Nephron progenitor cell (in vitro differentiated cells): Measurements from ENCODE around the gene BMPR1A.

Experiments
- DNase-seq: peaks from one replicate; pipeline ENCODE4 v3.0.0; 2021
- H3K27ac Mint-ChIP-seq: 2 replicates; pipeline ENCODE4 v1.8.0; 2021; ENCODE audit warnings: mild to moderate bottlenecking, moderate library complexity, mixed read lengths
- H3K27me3 Mint-ChIP-seq: 2 replicates; pipeline ENCODE4 v1.8.0; 2021; ENCODE audit warnings: mild to moderate bottlenecking, low read depth, mixed read lengths; ENCODE audit not compliant: poor library complexity
- H3K36me3 Mint-ChIP-seq: 2 replicates; pipeline ENCODE4 v1.8.0; 2021; ENCODE audit warnings: low read depth, mixed read lengths
- H3K4me1 Mint-ChIP-seq: 2 replicates; pipeline ENCODE4 v1.8.0; 2021; ENCODE audit warnings: mixed read lengths
- H3K4me3 Mint-ChIP-seq: 2 replicates; pipeline ENCODE4 v1.8.0; 2021; ENCODE audit warnings: mild to moderate bottlenecking, moderate library complexity, mixed read lengths
- H3K9me3 Mint-ChIP-seq: 2 replicates; pipeline ENCODE4 v1.8.0; 2021; ENCODE audit warnings: mild to moderate bottlenecking, moderate library complexity, mixed read lengths
- CTCF ChIP-seq: fragments of 200-600 bp; sonication (generic); IDR thresholded peaks from 2 replicates; pipeline ENCODE4 v1.5.0; 2021; ENCODE audit warnings: antibody characterized with exemption

Gene BMPR1A

GRCh38 chr10:86756511-86757112, at the start of gene BMPR1A:
Gene BMPR1A, plus strand, starts transcription at chr10:86756619. Its CDS starts 119,400 bp downstream, at chr10:86876019.
- peak; percentile 98 for DNase-seq
- Mint-ChIP-seq H3K4me1 (peaks cover 56% of the 10 kb centered on the region), H3K4me3 (peak within 1 kb of the TSS; percentile 91), H3K9me3 (peaks cover 3% of the 10 kb centered on the region), H3K27ac (peak within 1 kb of the TSS; percentile 94), H3K27me3 (no peaks in the 10 kb centered on the region), H3K36me3 (peaks cover 21% of the 10 kb centered on the region)
- no peak for TF ChIP-seq CTCF

GRCh38 chr10:86706977-86707376, 49.4 kb upstream of the BMPR1A start:
- Mint-ChIP-seq H3K36me3 (no peaks in the 10 kb centered on the region), H3K4me1 (peaks cover 33% of the 10 kb centered on the region), H3K27ac (no peak overlapping the region), H3K9me3 (no peaks in the 10 kb centered on the region), H3K4me3 (no peak overlapping the region), H3K27me3 (peaks cover 9% of the 10 kb centered on the region)
- no peak for TF ChIP-seq CTCF
- no peak for DNase-seq

GRCh38 chr10:86707505-86707904, 48.9 kb upstream of the BMPR1A start:
- H3K9me3 Mint-ChIP-seq, result no peaks in the 10 kb centered on the region
- peaks cover 6% of the 10 kb centered on the region for H3K27me3 Mint-ChIP-seq
- H3K4me1 Mint-ChIP-seq, result peaks cover 37% of the 10 kb centered on the region
- no peak for DNase-seq
- H3K27ac Mint-ChIP-seq, result no peak overlapping the region
- no peak for TF ChIP-seq CTCF
- no peaks in the 10 kb centered on the region for H3K36me3 Mint-ChIP-seq
- H3K4me3 Mint-ChIP-seq, result no peak overlapping the region

GRCh38 chr10:86708068-86708782, 48.2 kb upstream of the BMPR1A start:
- Mint-ChIP-seq H3K36me3 (no peaks in the 10 kb centered on the region), H3K9me3 (no peaks in the 10 kb centered on the region), H3K4me3 (no peak overlapping the region), H3K27me3 (peaks cover 4% of the 10 kb centered on the region), H3K4me1 (peaks cover 36% of the 10 kb centered on the region), H3K27ac (peak overlapping the region; percentile 82)
- DNase-seq, result no peak
- TF ChIP-seq CTCF, result no peak

GRCh38 chr10:86708783-86709380, 47.5 kb upstream of the BMPR1A start:
- Mint-ChIP-seq H3K4me3 (peak overlapping the region; percentile 37), H3K4me1 (peaks cover 35% of the 10 kb centered on the region), H3K27me3 (peaks cover 5% of the 10 kb centered on the region), H3K9me3 (no peaks in the 10 kb centered on the region), H3K27ac (peak overlapping the region; percentile 95), H3K36me3 (no peaks in the 10 kb centered on the region)
- no peak for DNase-seq
- no peak for TF ChIP-seq CTCF
